Stomach (tissue), 4 donors: ENCODE results near the gene PTPN14.

Experiments used
- POLR2A ChIP-seq, 4 donors: fragments of 450-650 bp; IDR thresholded peaks; one replicate each; pipeline ENCODE4 v1.6.1; 2016; ENCODE audit warnings: antibody characterized with exemption in 4 of 4, control low read depth in 2 of 4, mild to moderate bottlenecking in 1 of 4, moderate library complexity in 1 of 4
- POLR2AphosphoS5 ChIP-seq, 3 donors: sonication (generic); formaldehyde crosslinking; IDR thresholded peaks; one replicate each; pipeline ENCODE4 v1.6.1; 2016; ENCODE audit warnings: antibody characterized with exemption in 3 of 3

DNA sequence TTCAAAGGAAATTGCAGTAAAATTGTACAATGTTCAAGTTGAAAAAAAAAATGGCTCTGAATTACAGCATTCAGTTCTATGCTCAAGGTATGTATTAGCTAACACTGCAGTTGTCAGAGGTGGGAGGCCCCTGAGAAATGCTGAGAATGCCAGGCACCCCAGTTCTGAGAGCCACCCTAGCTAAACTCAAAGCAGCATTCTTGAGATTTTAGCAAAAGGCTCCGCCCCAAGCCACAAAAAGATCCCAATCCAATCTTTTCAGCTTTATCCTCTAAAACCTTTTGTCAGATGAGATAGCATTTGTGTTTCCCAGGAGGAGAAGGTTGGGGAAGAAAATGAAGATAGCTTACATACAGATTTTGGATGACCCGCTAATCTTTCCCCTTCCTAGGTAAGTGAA, 201.6 kb downstream of the PTPN14 start:
- TF ChIP-seq POLR2A (IDR thresholded peaks at IDR 0.05) (no peak), POLR2AphosphoS5 (IDR thresholded peaks at IDR 0.05) (no peak)
